HepG2 (cell line): ENCODE results near the gene UBE2H. TPM values are rescaled to one million over a fixed set of nuclear protein-coding genes. Genes with fewer than 3 reads are reported as not detected.

Experiments used
- ATAC-seq: fragments of 200-7000 bp; cut with Tn5 transposase; 3 replicates; pipeline ENCODE4 v1.9.1; 2020; ENCODE audit warnings: mild to moderate bottlenecking, moderate library complexity
- BruUV-seq: library from RNA; stranded (reverse); fragments of 400-500 nt; replicated peaks from 2 replicates; lab custom pipeline; 2021; lab: Mats Ljungman, UMichigan
- CTCF ChIA-PET: fragments of 300-600 bp; formaldehyde crosslinking; extraction: SDS; loops from one replicate; lab custom pipeline; 2021; ENCODE audit warnings: low total read pairs, inconsistent platforms, low intra/inter-chr PET ratio; lab: Yijun Ruan, JAX
- POLR2A ChIA-PET: fragments of 350-600 bp; sonication (Branson Sonifier 250); formaldehyde crosslinking; loops from one replicate; lab custom pipeline; 2020; ENCODE audit warnings: antibody characterized with exemption, inconsistent platforms; lab: Yijun Ruan, JAX
- DNase-seq: peaks from one replicate; pipeline ENCODE4 v3.0.0-alpha.2; 2015; ENCODE audit warnings: low spot score
- FAIRE-seq: peaks from 3 replicates; lab custom pipeline; 2011; peaks lifted over from hg19 to GRCh38; lab: Jason Lieb, UNC
- H2AFZ ChIP-seq: one replicate; pipeline ENCODE4 v1.6.1; 2011; ENCODE audit warnings: low read length, inconsistent platforms
- H3K27ac ChIP-seq: fragments of 300-600 bp; 3 replicates; pipeline ENCODE4 v1.8.0; 2011; ENCODE audit warnings: mixed run types, mild to moderate bottlenecking, mixed read lengths, low read length, inconsistent platforms; ENCODE audit not compliant: insufficient read depth; ENCODE audit errors: extremely low read length
- H3K27me3 ChIP-seq, 2 experiments: fragments of 200-600 bp in 1 of 2; 2 replicates in 1 of 2; 3 replicates in 1 of 2; pipeline versions ENCODE4 v1.6.0 to v1.8.0; 2011; ENCODE audit warnings: low read length in 2 of 2, mild to moderate bottlenecking in 2 of 2, moderate library complexity in 2 of 2, inconsistent platforms in 1 of 2; ENCODE audit not compliant: insufficient read depth in 2 of 2, control insufficient read depth in 1 of 2
- H3K36me3 ChIP-seq, 2 experiments: fragments of 200-600 bp in 1 of 2; replicated peaks in 1 of 2; 2 replicates in 1 of 2; 3 replicates in 1 of 2; pipeline versions ENCODE4 v1.5.1 to v1.8.0; 2011; ENCODE audit warnings: low read length in 2 of 2, inconsistent platforms in 1 of 2; ENCODE audit not compliant: insufficient read depth in 2 of 2, control insufficient read depth in 1 of 2
- H3K4me1 ChIP-seq: 2 replicates; pipeline ENCODE4 v1.5.1; 2012; ENCODE audit warnings: low read length, inconsistent platforms; ENCODE audit not compliant: insufficient read depth
- H3K4me2 ChIP-seq: 2 replicates; pipeline ENCODE4 v1.6.0; 2011; ENCODE audit warnings: low read depth, low read length, inconsistent platforms
- H3K4me3 ChIP-seq, 3 experiments: fragments of 200-600 bp in 1 of 3; sonication (generic), shearing (Covaris generic) in 1 of 3; replicated peaks in 1 of 3; 2 replicates each; pipeline ENCODE4 v1.5.1; 2011 to 2016; ENCODE audit warnings: low read length in 3 of 3, inconsistent platforms in 2 of 3, low read depth in 2 of 3, mild to moderate bottlenecking in 2 of 3, control low read depth in 1 of 3, mixed read lengths in 1 of 3; ENCODE audit not compliant: insufficient read depth in 1 of 3
- H3K79me2 ChIP-seq: one replicate; pipeline ENCODE4 v1.6.1; 2011; ENCODE audit warnings: low read length, inconsistent platforms; ENCODE audit not compliant: insufficient read depth
- H3K9ac ChIP-seq: 2 replicates; pipeline ENCODE4 v1.6.0; 2011; ENCODE audit warnings: mild to moderate bottlenecking, low read depth, low read length, inconsistent platforms; ENCODE audit not compliant: insufficient read depth
- H3K9me3 ChIP-seq: 2 replicates; pipeline ENCODE4 v1.5.1; 2012; ENCODE audit warnings: mild to moderate bottlenecking, low read length
- H4K20me1 ChIP-seq: 2 replicates; pipeline ENCODE4 v1.6.0; 2011; ENCODE audit warnings: inconsistent platforms, mild to moderate bottlenecking, low read length, moderate library complexity; ENCODE audit not compliant: insufficient read depth
- HES4 ChIP-seq: sonication (generic); formaldehyde crosslinking; IDR thresholded peaks from 2 replicates; pipeline ENCODE4 v1.9.0; 2021; ENCODE audit warnings: mild to moderate bottlenecking, missing genetic modification reagents, borderline replicate concordance
- IKZF1 ChIP-seq: fragments of 450-650 bp; IDR thresholded peaks from 2 replicates; pipeline ENCODE4 v1.7.1; 2016
- SALL2 ChIP-seq: sonication (generic); formaldehyde crosslinking; IDR thresholded peaks from 2 replicates; pipeline ENCODE4 v1.8.1; 2023; ENCODE audit warnings: mild to moderate bottlenecking, missing genetic modification reagents, inconsistent platforms
- SRF ChIP-seq: IDR thresholded peaks from 2 replicates; pipeline ENCODE4 v1.6.1; 2011; ENCODE audit warnings: mild to moderate bottlenecking, low read depth, low read length, moderate library complexity
- TOPORS ChIP-seq: sonication (generic); formaldehyde crosslinking; IDR thresholded peaks from 2 replicates; pipeline ENCODE4 v1.8.0; 2023; ENCODE audit warnings: mild to moderate bottlenecking, missing genetic modification reagents
- ZBTB33 ChIP-seq: sonication (generic); formaldehyde crosslinking; IDR thresholded peaks from 2 replicates; pipeline ENCODE4 v1.4.0; 2020; ENCODE audit warnings: missing genetic modification reagents
- ZNF687 ChIP-seq: sonication (generic); formaldehyde crosslinking; IDR thresholded peaks from 2 replicates; pipeline ENCODE4 v1.5.1; 2020; ENCODE audit warnings: mild to moderate bottlenecking, missing genetic modification reagents, moderate library complexity
- ZNF800 ChIP-seq: sonication (generic); formaldehyde crosslinking; IDR thresholded peaks from 2 replicates; pipeline ENCODE4 v1.4.0; 2020; ENCODE audit warnings: missing genetic modification reagents
- WGBS: methylation state at CpG from one replicate; pipeline ENCODE4 v1.1.6; 2017; ENCODE audit warnings: low lambda C conversion rate; 5-methylcytosine and 5-hydroxymethylcytosine counted together
- in situ Hi-C: cut with HindIII; loops from 2 replicates; pipeline ENCODE4 v1.10.0; 2017; ENCODE audit warnings: low pct_unique_long_range_greater_than_20kb; ENCODE audit not compliant: extremely low pct_ligation_motif_present
- intact Hi-C: fragments of 100-400 bp; cut with micrococcal nuclease; formaldehyde crosslinking; loops from one replicate; pipeline ENCODE4 v1.10.0; 2022; ENCODE audit not compliant: unreplicated experiment
- polyA plus RNA-seq, 8 experiments: library from polyadenylated mRNA; depleted of rRNA in 3 of 8; stranded (reverse) in 7 of 8; unstranded in 1 of 8; fragments of >200 nt; fragmentation: Illumina TruSeq in 4 of 8; extraction: Trizol in 4 of 8; gene quantifications; 2 replicates each; pipeline versions ENCODE4 v1.2.1 to v1.2.3, GENCODE V29; 2011 to 2016; ENCODE audit warnings: low read depth in 4 of 8, missing spikeins in 1 of 8, mixed read lengths in 1 of 8; ENCODE audit not compliant: insufficient read depth in 1 of 8
- total RNA-seq, 5 experiments: library from RNA; depleted of rRNA; stranded (reverse); fragments of >200 nt; fragmentation: Illumina TruSeq; extraction: Trizol; gene quantifications; 2 replicates each; pipeline ENCODE4 v1.2.3, GENCODE V29; 2016; ENCODE audit warnings: low read depth in 1 of 5

UBE2H gene
- total and polyA plus RNA-seq, 2 of the 13 experiments (the other 11 are each of a cell fraction or from before 2014, with no cell fraction given): 15.5 to 40.1 TPM

GRCh38 chr7:129782818-129783583, 169.8 kb downstream of the UBE2H start:
- Histone ChIP-seq H3K4me1 (peaks cover 24% of the 10 kb centered on the region), H3K4me2 (no peak overlapping the region), H4K20me1 (peaks cover 8% of the 10 kb centered on the region; the same call in 1 of the 2 replicates), H3K9ac (no peak overlapping the region), H3K27me3 (peaks cover 16 to 60% of the 10 kb centered on the region in 2 experiments), H3K9me3 (no peaks in the 10 kb centered on the region), H2AFZ (no peak overlapping the region), H3K4me3 (no peak overlapping the region), H3K27ac (no peak overlapping the region), H3K79me2 (no peaks in the 10 kb centered on the region), H3K36me3 (no peaks in the 10 kb centered on the region)
- DNase-seq: no peak
- no TSS peak for BruUV-seq
- ATAC-seq: no peak
- in situ Hi-C loops: no loop called here
- WGBS: 53% methylated on average over 30 of the region's 42 CpGs
- FAIRE-seq: no peak
- POLR2A ChIA-PET: no interaction called here
- TF ChIP-seq TOPORS (CRISPR knock-in tag) (no peak), IKZF1 (no peak), SALL2 (CRISPR knock-in tag) (no peak), ZNF800 (peak; percentile 32; the same call in 1 of the 2 replicates), ZNF687 (peak; percentile 32; the same call in 1 of the 2 replicates), SRF (no peak), ZBTB33 (CRISPR knock-in tag) (peak; percentile 70), HES4 (CRISPR knock-in tag) (no peak)
- intact Hi-C loops: no loop called here
- CTCF ChIA-PET: no interaction called here
